Epithelial cell of alveolus of lung (primary cell): Measurements from ENCODE around the gene PER3. TPM values are rescaled to one million over a fixed set of nuclear protein-coding genes. Genes with fewer than 3 reads are reported as not detected.

Source experiments
- total RNA-seq: library from RNA; depleted of rRNA; stranded (reverse); fragments of >200 nt; gene quantifications from 2 replicates; pipeline ENCODE4 v1.2.1, GENCODE V29; 2015

PER3 gene
- 3.2 and 3.8 TPM in 2 replicates for total RNA-seq

GRCh38 chr1:7783826-7784491, at the start of gene PER3:
Gene PER3, plus strand, starts transcription at chr1:7784291. Its CDS starts 587 bp downstream, at chr1:7784878.

GRCh38 chr1:7770997-7771822, 12.9 kb upstream of the PER3 start, which contains the start of gene VAMP3:
Gene VAMP3, plus strand, starts transcription at chr1:7771296. Its CDS starts 88 bp downstream, at chr1:7771384.

GRCh38 chr1:7852804-7853683, 69.0 kb downstream of the PER3 start, which contains the start of gene UTS2:
Gene UTS2, minus strand, starts transcription at chr1:7853065. Its CDS starts 62 bp downstream, at chr1:7853003.

Other genes starting within 250 kb of the PER3 start
- 103 and 144 TPM in 2 replicates for gene VAMP3, start 13.0 kb upstream of the PER3 start, total RNA-seq
- gene UTS2, start 68.8 kb downstream of the PER3 start, total RNA-seq: not detected in 2 replicates
- gene TNFRSF9, start 156.5 kb downstream of the PER3 start, total RNA-seq: 1.4 TPM in 1 of 2 replicates, not detected in the other
- gene PARK7, start 177.4 kb downstream of the PER3 start, total RNA-seq: 180 and 271 TPM in 2 replicates
- 99.2 and 235 TPM in 2 replicates for gene ERRFI1, start 242.0 kb downstream of the PER3 start, total RNA-seq